C4-2B (cell line): ENCODE results near the gene PUDP.

Source experiments
- CTCF ChIP-seq: fragments of 450-650 bp; conservative IDR thresholded peaks from 2 replicates; pipeline ENCODE4 v1.5.1; 2017; ENCODE audit warnings: mild to moderate bottlenecking
- ZFX ChIP-seq: fragments of 450-650 bp; IDR thresholded peaks from 2 replicates; pipeline ENCODE4 v1.6.1; 2017

GRCh38 chrX:7088968-7089615 is 58.9 kb downstream of the PUDP start:
- TF ChIP-seq CTCF (no peak), ZFX (no peak)
